OCI-LY7 (cell line): ENCODE results near the gene FOXP1. TPM values are rescaled to one million over a fixed set of nuclear protein-coding genes. Genes with fewer than 3 reads are reported as not detected.

Experiments
- BruUV-seq: library from RNA; stranded (reverse); fragments of 400-500 nt; replicated peaks from 2 replicates; lab custom pipeline; 2021; lab: Mats Ljungman, UMichigan
- CTCF ChIA-PET: fragments of 300-600 bp; sonication (Branson Sonifier 250); formaldehyde crosslinking; loops from one replicate; lab custom pipeline; 2022; ENCODE audit warnings: antibody characterized with exemption; ENCODE audit not compliant: unreplicated experiment; lab: Charles Lee
- POLR2A ChIA-PET: fragments of 300-600 bp; sonication (Branson Sonifier 250); formaldehyde crosslinking; loops from one replicate; lab custom pipeline; 2022; ENCODE audit warnings: antibody characterized with exemption; lab: Charles Lee
- DNase-seq: peaks from one replicate; pipeline ENCODE4 v3.0.0-alpha.2; 2015; ENCODE audit warnings: low spot score
- H2AFZ ChIP-seq: fragments of 200-600 bp; sonication (generic), shearing (Covaris generic); 2 replicates; pipeline ENCODE4 v1.6.1; 2014; ENCODE audit warnings: mild to moderate bottlenecking, antibody characterized with exemption, low read length, moderate library complexity
- H3K27ac ChIP-seq: fragments of 200-600 bp; sonication (generic); 2 replicates; pipeline ENCODE4 v1.5.1; 2014; ENCODE audit warnings: mixed run types, low read depth, mild to moderate bottlenecking, moderate library complexity, low read length, inconsistent platforms; ENCODE audit not compliant: poor library complexity, severe bottlenecking
- H3K36me3 ChIP-seq: fragments of 200-600 bp; sonication (generic); 2 replicates; pipeline ENCODE4 v1.6.1; 2014; ENCODE audit warnings: mild to moderate bottlenecking, antibody characterized with exemption, low read length, moderate library complexity, mixed read lengths; ENCODE audit not compliant: insufficient read depth
- H3K4me1 ChIP-seq: fragments of 200-600 bp; sonication (generic); 2 replicates; pipeline ENCODE4 v1.5.1; 2014; ENCODE audit warnings: mild to moderate bottlenecking, low read length; ENCODE audit not compliant: insufficient read depth, poor library complexity, severe bottlenecking
- H3K4me2 ChIP-seq: fragments of 200-600 bp; sonication (generic); 2 replicates; pipeline ENCODE4 v1.6.1; 2014; ENCODE audit warnings: mild to moderate bottlenecking, low read length
- H3K4me3 ChIP-seq: fragments of 200-600 bp; sonication (generic); 2 replicates; pipeline ENCODE4 v1.5.1; 2014; ENCODE audit warnings: mild to moderate bottlenecking, low read depth, low read length; ENCODE audit not compliant: poor library complexity, severe bottlenecking
- H3K79me2 ChIP-seq: fragments of 200-600 bp; sonication (generic); 2 replicates; pipeline ENCODE4 v1.6.1; 2016; ENCODE audit warnings: low read depth, mild to moderate bottlenecking, low read length, moderate library complexity, mixed read lengths; ENCODE audit not compliant: insufficient read depth
- H3K9me2 ChIP-seq: fragments of 200-600 bp; sonication (generic); 2 replicates; pipeline ENCODE4 v1.6.1; 2016; ENCODE audit warnings: mild to moderate bottlenecking, low read length, mixed read lengths; ENCODE audit not compliant: insufficient read depth
- H3K9me3 ChIP-seq: fragments of 200-600 bp; sonication (generic); 2 replicates; pipeline ENCODE4 v1.6.1; 2014; ENCODE audit warnings: mild to moderate bottlenecking, mixed run types, low read length, mixed read lengths
- H4K20me1 ChIP-seq: fragments of 200-600 bp; sonication (generic); 2 replicates; pipeline ENCODE4 v1.6.1; 2014; ENCODE audit warnings: mild to moderate bottlenecking, antibody characterized with exemption, low read length, moderate library complexity, mixed read lengths; ENCODE audit not compliant: insufficient read depth
- EZH2phosphoT487 ChIP-seq: fragments of 200-600 bp; sonication (generic); IDR thresholded peaks from 2 replicates; pipeline ENCODE4 v1.6.1; 2018; ENCODE audit warnings: low read depth, borderline replicate concordance, mild to moderate bottlenecking, mixed run types, antibody characterized with exemption, low read length, moderate library complexity, mixed read lengths
- intact Hi-C: fragments of 100-400 bp; cut with micrococcal nuclease; formaldehyde crosslinking; loops from one replicate; pipeline ENCODE4 v1.10.0; 2022; ENCODE audit not compliant: unreplicated experiment
- total RNA-seq, 2 experiments: library from RNA; depleted of rRNA in 1 of 2; stranded (reverse); fragments of >200 nt in 1 of 2; shearing (Covaris generic) in 1 of 2; gene quantifications; 2 replicates each; pipeline ENCODE4 v1.2.3, GENCODE V29; 2014 to 2022
- TF ChIP-seq, protein P1 (sequence below): fragments of 200-600 bp; sonication (generic); conservative IDR thresholded peaks from 2 replicates; pipeline ENCODE4 v1.5.1; 2014; ENCODE audit warnings: mild to moderate bottlenecking, antibody characterized with exemption, low read length, moderate library complexity, mixed read lengths

FOXP1 gene
- total RNA-seq, 2 experiments from 2014 or later: 87.3 to 151 TPM

- Histone ChIP-seq H3K36me3 (peaks cover 89% of the 10 kb centered on the region), H3K79me2 (no peaks in the 10 kb centered on the region), H2AFZ (no peak overlapping the region), H3K4me1 (peaks cover 8% of the 10 kb centered on the region), H3K4me3 (no peak overlapping the region), H4K20me1 (no peaks in the 10 kb centered on the region), H3K9me3 (no peaks in the 10 kb centered on the region), H3K4me2 (no peak overlapping the region), H3K27ac (no peak overlapping the region), H3K9me2 (no peaks in the 10 kb centered on the region)
- DNase-seq: no peak
- CTCF ChIA-PET: no interaction called here
- POLR2A ChIA-PET: interaction anchor here (0.6 to 1.5 kb wide), 3 partner anchors 10 to 234 kb away, joined by 3 to 7 read pairs (median 3); no protein-coding TSS in a partner anchor
- TF ChIP-seq EZH2phosphoT487: no peak
- TF ChIP-seq, protein P1, sequence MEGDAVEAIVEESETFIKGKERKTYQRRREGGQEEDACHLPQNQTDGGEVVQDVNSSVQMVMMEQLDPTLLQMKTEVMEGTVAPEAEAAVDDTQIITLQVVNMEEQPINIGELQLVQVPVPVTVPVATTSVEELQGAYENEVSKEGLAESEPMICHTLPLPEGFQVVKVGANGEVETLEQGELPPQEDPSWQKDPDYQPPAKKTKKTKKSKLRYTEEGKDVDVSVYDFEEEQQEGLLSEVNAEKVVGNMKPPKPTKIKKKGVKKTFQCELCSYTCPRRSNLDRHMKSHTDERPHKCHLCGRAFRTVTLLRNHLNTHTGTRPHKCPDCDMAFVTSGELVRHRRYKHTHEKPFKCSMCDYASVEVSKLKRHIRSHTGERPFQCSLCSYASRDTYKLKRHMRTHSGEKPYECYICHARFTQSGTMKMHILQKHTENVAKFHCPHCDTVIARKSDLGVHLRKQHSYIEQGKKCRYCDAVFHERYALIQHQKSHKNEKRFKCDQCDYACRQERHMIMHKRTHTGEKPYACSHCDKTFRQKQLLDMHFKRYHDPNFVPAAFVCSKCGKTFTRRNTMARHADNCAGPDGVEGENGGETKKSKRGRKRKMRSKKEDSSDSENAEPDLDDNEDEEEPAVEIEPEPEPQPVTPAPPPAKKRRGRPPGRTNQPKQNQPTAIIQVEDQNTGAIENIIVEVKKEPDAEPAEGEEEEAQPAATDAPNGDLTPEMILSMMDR: no peak
- intact Hi-C loops: no loop called here
- no TSS peak for BruUV-seq
Measured at GRCh38 chr3:71039332-71039731, 544.2 kb downstream of the FOXP1 start.

DNA sequence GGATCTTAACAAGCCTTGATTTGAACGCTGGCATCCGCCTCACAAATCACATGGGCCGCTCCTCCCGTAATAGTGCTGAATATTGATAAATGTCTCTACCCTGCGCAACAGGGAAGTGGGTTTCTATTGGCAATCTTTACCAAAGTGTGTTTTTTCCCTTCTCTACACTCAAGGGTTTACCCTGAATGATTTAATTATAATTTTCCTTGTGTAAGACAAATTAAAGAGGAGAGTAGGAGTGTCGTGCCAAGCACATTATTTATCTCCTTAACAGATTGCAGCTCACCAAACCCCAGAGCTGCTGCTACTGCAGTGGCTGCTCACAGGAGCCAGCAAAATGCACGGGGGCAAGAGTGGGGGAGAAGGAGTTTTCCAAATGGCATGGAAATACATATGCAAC lies 545.8 kb downstream of the FOXP1 start:
- no peak overlapping the region for H3K27ac ChIP-seq
- H2AFZ ChIP-seq: no peak overlapping the region
- ChIA-PET POLR2A (interaction anchor here (0.6 kb wide), 1 partner anchor 145 kb away, joined by 11 read pairs; no protein-coding TSS in a partner anchor), CTCF (no interaction called here)
- no peak overlapping the region for H3K4me3 ChIP-seq
- H4K20me1 ChIP-seq: no peaks in the 10 kb centered on the region
- H3K9me2 ChIP-seq: no peaks in the 10 kb centered on the region
- no peak for DNase-seq
- H3K79me2 ChIP-seq: no peaks in the 10 kb centered on the region
- intact Hi-C loops: no loop called here
- peaks cover 83% of the 10 kb centered on the region for H3K36me3 ChIP-seq
- no peak overlapping the region for H3K4me2 ChIP-seq
- no peaks in the 10 kb centered on the region for H3K9me3 ChIP-seq
- H3K4me1 ChIP-seq: peaks cover 23% of the 10 kb centered on the region
- TF ChIP-seq EZH2phosphoT487: no peak
- TF ChIP-seq, protein P1: no peak
- no TSS peak for BruUV-seq

GRCh38 chr3:71035886-71036285 lies 547.6 kb downstream of the FOXP1 start:
- Histone ChIP-seq H3K4me2 (no peak overlapping the region), H3K9me3 (no peaks in the 10 kb centered on the region), H3K9me2 (no peaks in the 10 kb centered on the region), H3K4me3 (no peak overlapping the region), H3K79me2 (peaks cover 3% of the 10 kb centered on the region; the same call in 1 of the 2 replicates), H2AFZ (no peak overlapping the region), H3K27ac (no peak overlapping the region), H4K20me1 (peaks cover 4% of the 10 kb centered on the region; the same call in 1 of the 2 replicates), H3K4me1 (peaks cover 42% of the 10 kb centered on the region), H3K36me3 (peaks cover 72% of the 10 kb centered on the region)
- TF ChIP-seq, protein P1: no peak
- no peak for TF ChIP-seq EZH2phosphoT487
- intact Hi-C loops: no loop called here
- DNase-seq: no peak
- BruUV-seq: no TSS peak
- ChIA-PET CTCF (no interaction called here), POLR2A (interaction anchor here (0.5 to 2.8 kb wide), 7 partner anchors 9 to 390 kb away, joined by 3 to 13 read pairs (median 4); no protein-coding TSS in a partner anchor)
